Neural cell (in vitro differentiated cells): ENCODE measurements around the gene GSG1L.

Experiments used
- EZH2 ChIP-seq: fragments of 200-600, 300-800 bp; shearing (Covaris generic), sonication (generic); IDR thresholded peaks from 2 replicates; pipeline ENCODE4 v1.6.1; 2014; ENCODE audit warnings: antibody characterized with exemption, low read length, borderline replicate concordance, mild to moderate bottlenecking; ENCODE audit not compliant: insufficient read depth, poor library complexity, severe bottlenecking
- MXI1 ChIP-seq: fragments of 450-650 bp; conservative IDR thresholded peaks from 2 replicates; pipeline ENCODE4 v1.6.1; 2014; ENCODE audit warnings: antibody characterized with exemption, mild to moderate bottlenecking; ENCODE audit not compliant: poor library complexity, severe bottlenecking
- POLR2AphosphoS5 ChIP-seq: IDR thresholded peaks from 2 replicates; pipeline ENCODE4 v1.6.1; 2012
- RAD21 ChIP-seq: fragments of 450-650 bp; conservative IDR thresholded peaks from 2 replicates; pipeline ENCODE4 v1.6.1; 2014; ENCODE audit warnings: antibody characterized with exemption, mild to moderate bottlenecking, moderate library complexity
- SMC3 ChIP-seq: fragments of 450-650 bp; conservative IDR thresholded peaks from 2 replicates; pipeline ENCODE4 v1.6.1; 2014; ENCODE audit warnings: antibody characterized with exemption, mild to moderate bottlenecking, moderate library complexity; ENCODE audit not compliant: poor library complexity
- TAF1 ChIP-seq: IDR thresholded peaks from 2 replicates; pipeline ENCODE4 v1.6.1; 2012; ENCODE audit warnings: low read depth
- TF ChIP-seq, protein P1 (sequence below): fragments of 450-650 bp; IDR thresholded peaks from 2 replicates; pipeline ENCODE4 v1.5.1; 2014; ENCODE audit warnings: antibody characterized with exemption, mild to moderate bottlenecking, moderate library complexity; ENCODE audit not compliant: poor library complexity, severe bottlenecking
- TF ChIP-seq, protein P2 (sequence below): IDR thresholded peaks from 2 replicates; pipeline ENCODE4 v1.6.1; 2012; ENCODE audit warnings: borderline replicate concordance

DNA sequence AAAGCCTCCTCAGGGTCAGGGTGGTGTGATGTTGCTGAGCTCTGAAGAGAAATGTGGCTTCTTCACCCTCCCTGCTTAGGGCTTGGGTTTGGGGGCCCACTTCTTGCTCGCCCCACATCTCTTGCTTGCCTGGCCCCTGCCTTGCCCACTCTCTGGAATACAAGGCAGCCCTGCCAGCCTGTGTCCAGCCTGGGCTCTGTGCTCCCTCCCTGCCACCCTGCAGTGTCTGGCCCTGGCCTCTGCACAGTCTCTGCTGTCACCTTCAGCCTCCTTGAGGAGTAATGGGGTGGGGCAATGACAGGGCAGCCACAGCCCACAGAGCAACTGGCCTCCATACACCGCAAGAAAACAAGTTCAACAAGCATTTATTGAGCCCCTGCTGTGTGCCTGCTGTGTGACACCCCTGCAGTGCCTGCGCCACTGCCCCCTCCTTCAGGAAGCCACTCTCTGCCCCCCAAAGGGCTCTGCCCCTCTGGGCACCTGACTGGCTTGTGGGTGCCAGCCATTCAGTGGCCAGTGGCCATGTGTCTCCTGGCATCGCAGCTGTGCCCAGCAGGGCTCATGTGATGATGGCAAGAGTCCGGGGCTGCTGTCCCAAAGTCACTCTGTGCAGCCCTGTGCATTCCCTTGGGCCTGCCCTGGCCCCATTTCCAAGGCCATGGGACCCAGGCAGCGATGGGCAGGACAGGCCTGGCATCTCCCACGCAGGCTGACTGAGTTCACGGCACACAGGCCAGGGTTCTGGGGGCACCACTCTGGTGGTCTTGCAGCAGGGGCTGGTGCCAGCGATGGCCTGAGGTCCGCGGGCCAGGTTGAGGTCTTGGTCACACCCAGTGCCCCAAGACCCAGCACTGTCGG is 272.7 kb downstream of the GSG1L start:
- no peak for TF ChIP-seq MXI1
- TF ChIP-seq, protein P1, sequence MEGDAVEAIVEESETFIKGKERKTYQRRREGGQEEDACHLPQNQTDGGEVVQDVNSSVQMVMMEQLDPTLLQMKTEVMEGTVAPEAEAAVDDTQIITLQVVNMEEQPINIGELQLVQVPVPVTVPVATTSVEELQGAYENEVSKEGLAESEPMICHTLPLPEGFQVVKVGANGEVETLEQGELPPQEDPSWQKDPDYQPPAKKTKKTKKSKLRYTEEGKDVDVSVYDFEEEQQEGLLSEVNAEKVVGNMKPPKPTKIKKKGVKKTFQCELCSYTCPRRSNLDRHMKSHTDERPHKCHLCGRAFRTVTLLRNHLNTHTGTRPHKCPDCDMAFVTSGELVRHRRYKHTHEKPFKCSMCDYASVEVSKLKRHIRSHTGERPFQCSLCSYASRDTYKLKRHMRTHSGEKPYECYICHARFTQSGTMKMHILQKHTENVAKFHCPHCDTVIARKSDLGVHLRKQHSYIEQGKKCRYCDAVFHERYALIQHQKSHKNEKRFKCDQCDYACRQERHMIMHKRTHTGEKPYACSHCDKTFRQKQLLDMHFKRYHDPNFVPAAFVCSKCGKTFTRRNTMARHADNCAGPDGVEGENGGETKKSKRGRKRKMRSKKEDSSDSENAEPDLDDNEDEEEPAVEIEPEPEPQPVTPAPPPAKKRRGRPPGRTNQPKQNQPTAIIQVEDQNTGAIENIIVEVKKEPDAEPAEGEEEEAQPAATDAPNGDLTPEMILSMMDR, result no peak
- no peak for TF ChIP-seq EZH2
- no peak for TF ChIP-seq TAF1
- no peak for TF ChIP-seq SMC3
- TF ChIP-seq, protein P2, sequence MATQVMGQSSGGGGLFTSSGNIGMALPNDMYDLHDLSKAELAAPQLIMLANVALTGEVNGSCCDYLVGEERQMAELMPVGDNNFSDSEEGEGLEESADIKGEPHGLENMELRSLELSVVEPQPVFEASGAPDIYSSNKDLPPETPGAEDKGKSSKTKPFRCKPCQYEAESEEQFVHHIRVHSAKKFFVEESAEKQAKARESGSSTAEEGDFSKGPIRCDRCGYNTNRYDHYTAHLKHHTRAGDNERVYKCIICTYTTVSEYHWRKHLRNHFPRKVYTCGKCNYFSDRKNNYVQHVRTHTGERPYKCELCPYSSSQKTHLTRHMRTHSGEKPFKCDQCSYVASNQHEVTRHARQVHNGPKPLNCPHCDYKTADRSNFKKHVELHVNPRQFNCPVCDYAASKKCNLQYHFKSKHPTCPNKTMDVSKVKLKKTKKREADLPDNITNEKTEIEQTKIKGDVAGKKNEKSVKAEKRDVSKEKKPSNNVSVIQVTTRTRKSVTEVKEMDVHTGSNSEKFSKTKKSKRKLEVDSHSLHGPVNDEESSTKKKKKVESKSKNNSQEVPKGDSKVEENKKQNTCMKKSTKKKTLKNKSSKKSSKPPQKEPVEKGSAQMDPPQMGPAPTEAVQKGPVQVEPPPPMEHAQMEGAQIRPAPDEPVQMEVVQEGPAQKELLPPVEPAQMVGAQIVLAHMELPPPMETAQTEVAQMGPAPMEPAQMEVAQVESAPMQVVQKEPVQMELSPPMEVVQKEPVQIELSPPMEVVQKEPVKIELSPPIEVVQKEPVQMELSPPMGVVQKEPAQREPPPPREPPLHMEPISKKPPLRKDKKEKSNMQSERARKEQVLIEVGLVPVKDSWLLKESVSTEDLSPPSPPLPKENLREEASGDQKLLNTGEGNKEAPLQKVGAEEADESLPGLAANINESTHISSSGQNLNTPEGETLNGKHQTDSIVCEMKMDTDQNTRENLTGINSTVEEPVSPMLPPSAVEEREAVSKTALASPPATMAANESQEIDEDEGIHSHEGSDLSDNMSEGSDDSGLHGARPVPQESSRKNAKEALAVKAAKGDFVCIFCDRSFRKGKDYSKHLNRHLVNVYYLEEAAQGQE, result no peak
- TF ChIP-seq RAD21, result no peak
- no peak for TF ChIP-seq POLR2AphosphoS5
